Gastroesophageal sphincter (tissue), 3 donors: ENCODE measurements around the gene C1orf50.

Source experiments
- POLR2AphosphoS5 ChIP-seq: sonication (generic); formaldehyde crosslinking; IDR thresholded peaks from one replicate; pipeline ENCODE4 v1.6.1; 2017; ENCODE audit warnings: antibody characterized with exemption
- TF ChIP-seq, protein P1 (sequence below), 4 experiments: fragments of 200-600 bp in 2 of 4; fragments of 450-650 bp in 2 of 4; sonication (generic) in 1 of 4; IDR thresholded peaks; one replicate each; pipeline ENCODE4 v1.5.1; 2017 to 2019; ENCODE audit warnings: antibody characterized with exemption in 4 of 4, mild to moderate bottlenecking in 2 of 4, moderate library complexity in 2 of 4

DNA sequence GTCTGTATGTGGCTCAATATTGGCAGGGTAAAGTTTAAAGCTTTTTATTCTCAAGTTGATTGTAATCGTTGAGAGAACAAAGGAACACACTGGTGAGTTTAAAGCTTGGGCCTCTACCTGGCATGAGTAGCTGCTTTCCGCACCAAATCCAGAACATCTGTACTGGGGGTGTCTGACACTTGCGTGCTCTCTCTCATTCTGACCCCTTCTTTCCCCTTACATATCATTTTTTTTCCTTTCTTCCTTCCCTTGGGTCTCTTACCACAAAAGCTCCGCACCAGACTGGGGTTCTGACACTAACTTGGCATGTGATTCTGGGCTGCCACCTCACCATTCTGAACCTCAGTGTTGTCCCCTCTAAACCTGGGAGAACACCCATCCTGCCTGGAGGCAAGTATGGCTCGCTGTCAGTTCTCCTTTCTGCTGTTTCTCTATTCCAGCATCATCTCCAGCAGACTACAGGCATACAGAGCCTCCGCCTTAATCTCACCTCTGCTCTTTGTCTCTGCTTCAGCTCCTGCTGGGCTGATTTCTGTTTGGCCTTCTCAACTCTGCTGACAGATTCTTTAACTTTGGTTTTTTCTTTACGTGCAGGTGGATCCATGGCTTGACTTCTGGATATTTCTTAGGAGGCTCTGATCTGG, 49.0 kb downstream of the C1orf50 start:
- TF ChIP-seq, protein P1, sequence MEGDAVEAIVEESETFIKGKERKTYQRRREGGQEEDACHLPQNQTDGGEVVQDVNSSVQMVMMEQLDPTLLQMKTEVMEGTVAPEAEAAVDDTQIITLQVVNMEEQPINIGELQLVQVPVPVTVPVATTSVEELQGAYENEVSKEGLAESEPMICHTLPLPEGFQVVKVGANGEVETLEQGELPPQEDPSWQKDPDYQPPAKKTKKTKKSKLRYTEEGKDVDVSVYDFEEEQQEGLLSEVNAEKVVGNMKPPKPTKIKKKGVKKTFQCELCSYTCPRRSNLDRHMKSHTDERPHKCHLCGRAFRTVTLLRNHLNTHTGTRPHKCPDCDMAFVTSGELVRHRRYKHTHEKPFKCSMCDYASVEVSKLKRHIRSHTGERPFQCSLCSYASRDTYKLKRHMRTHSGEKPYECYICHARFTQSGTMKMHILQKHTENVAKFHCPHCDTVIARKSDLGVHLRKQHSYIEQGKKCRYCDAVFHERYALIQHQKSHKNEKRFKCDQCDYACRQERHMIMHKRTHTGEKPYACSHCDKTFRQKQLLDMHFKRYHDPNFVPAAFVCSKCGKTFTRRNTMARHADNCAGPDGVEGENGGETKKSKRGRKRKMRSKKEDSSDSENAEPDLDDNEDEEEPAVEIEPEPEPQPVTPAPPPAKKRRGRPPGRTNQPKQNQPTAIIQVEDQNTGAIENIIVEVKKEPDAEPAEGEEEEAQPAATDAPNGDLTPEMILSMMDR (IDR thresholded peaks at IDR 0.05), result no peak
- TF ChIP-seq POLR2AphosphoS5, result no peak
